Superior temporal gyrus (tissue), 1 donor: ENCODE measurements around the gene MOK.
A peak's percentile ranks its signal among the peaks of the same experiment; 100 is the strongest.
"Not testable (repeated sequence)": the region's sequence is repeated elsewhere in the genome, so short reads cannot be mapped to it uniquely, and the experiment has no call there.

Experiments
- DNase-seq: peaks from one replicate; pipeline ENCODE4 v3.0.0-alpha.2; 2016; ENCODE audit errors: extremely low spot score

The MOK gene

GRCh38 chr14:102321456-102322422, 16.8 kb upstream of the MOK start:
- DNase-seq: no peak

GRCh38 chr14:102320671-102321455, 15.9 kb upstream of the MOK start:
- DNase-seq: no peak

DNA sequence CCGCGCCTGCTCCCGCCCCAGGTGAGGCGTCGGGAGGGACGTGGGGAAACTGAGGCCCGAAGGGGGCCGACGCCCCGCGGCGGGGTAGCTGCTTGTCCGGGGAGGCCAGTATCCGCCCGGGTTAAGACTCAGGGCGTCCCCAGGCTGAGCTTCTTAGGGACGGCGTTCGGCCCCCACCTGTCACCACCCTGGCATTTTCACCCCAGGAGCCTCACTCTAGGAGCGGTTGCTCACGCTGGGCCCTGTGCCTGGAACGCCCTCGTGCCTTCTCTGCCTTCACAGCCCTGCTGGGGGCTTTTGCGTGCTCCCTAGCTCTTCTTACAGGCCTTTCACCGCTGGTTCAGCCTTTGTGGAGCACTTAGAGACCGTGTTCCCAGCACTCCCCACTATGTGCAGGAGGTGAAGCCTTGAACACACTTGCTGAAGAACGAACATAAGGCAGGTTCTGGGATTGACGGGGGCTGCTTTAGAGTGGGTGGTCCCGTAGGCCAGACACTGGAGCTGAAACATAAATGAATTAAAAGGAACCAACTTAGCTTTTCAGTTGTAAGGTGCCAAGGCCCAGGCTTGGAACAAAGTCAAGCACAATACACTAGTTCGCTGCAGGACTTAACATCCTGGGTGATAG, 15.2 kb upstream of the MOK start:
- DNase-seq: peak; percentile 50

- peak; percentile 89 for DNase-seq
These were observed 14.5 kb upstream of the MOK start, which contains the start of gene ZNF839 for GRCh38 chr14:102319351-102320032. ZNF839 (plus strand) TSS chr14:102319746; CDS start chr14:102319766, 20 bp downstream.

GRCh38 chr14:102318781-102319276, 13.9 kb upstream of the MOK start:
- DNase-seq: no peak

- DNase-seq: peak; percentile 74
These were observed 12.7 kb upstream of the MOK start for GRCh38 chr14:102317564-102318248.

DNA sequence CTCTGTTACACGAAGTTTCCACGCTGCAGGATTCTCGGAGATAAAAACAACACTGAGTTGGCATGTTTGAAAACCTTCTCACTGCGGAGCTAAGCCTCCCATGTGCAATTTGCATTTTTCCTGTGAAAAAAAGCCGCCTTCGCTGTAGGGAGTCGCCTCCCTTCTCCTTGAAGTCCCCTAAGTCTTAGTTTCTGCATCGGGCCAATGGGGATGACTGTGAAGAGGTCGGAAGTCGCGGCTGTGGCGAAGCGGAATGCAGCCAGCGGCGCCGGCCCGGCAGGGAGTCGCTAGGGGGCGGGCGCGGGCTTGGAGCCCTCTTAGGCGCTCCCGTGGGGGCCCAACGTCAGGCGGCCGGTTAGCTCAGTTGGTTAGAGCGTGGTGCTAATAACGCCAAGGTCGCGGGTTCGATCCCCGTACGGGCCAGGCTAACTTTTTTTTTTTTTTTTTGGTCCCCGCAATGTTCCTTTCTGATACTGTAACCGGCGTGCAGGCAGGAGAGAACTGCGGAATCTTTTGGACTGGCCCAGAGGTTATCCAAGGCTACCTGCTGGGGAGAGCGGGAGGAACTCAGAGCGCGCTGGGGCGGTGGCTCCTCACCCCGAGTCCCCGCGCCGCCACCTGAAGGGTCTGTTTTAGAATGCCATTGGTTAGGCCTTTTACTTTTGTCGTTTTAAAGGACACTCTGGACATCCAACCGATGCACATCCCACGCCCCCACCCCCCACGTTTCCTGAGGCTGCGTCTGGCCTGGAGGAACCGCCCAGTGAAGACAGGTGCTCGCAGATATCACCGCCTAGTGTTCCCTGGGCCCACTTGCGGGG, 12.0 kb upstream of the MOK start:
- DNase-seq: peak; percentile 96

- no peak for DNase-seq
These were observed 11.4 kb upstream of the MOK start for GRCh38 chr14:102316338-102316742.

- DNase-seq: no peak
These were observed 10.2 kb upstream of the MOK start for GRCh38 chr14:102315121-102315520.

DNA sequence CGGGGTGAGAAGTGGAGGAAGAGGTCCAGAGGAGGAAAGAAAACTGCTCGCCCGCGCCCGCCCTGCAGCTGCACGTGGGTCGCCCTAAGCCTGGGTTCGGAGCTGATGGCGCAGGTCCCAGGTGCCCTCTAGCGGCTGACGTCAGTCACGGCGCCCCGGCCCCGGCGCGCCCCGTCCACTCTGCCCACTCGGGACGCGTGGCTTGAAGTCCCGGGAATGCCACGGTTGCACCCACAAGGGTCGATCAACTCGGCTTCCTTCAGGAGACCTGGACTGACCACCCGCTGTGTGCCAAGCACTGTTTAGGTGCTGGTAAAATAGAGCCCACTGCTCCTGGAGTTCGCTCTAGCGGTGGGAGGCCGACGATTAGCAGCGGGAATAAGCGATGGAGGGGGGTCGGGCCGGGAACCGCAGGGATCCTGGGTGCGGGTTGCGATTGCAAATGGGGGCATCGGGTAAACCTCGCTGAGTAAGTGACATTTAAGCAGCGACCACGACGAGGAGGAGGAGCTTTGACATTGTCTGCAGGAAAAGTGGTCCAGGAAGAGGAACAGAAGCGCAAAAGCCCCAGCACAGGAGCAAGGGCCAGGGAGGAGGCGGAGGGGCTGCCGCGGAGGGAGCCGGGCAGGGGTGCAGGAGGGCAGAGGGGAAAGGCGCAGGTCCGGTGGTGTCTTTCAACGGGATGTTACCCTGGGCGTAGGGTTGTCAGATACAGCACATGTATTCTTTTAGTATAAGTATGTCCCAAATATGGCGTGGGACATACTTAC, 9.5 kb upstream of the MOK start:
- DNase-seq: peak; percentile 91

GRCh38 chr14:102303664-102304063, 1.3 kb downstream of the MOK start:
- DNase-seq: peak; percentile 8

GRCh38 chr14:102298303-102299070, 6.5 kb downstream of the MOK start:
- DNase-seq: not testable (repeated sequence)

- DNase-seq: no peak
These were observed 7.4 kb downstream of the MOK start for GRCh38 chr14:102297436-102298170.

GRCh38 chr14:102295270-102295669, 9.7 kb downstream of the MOK start:
- DNase-seq: peak; percentile 47

- DNase-seq: no peak
These were observed 11.2 kb downstream of the MOK start for GRCh38 chr14:102293781-102294180.

- DNase-seq: no peak
These were observed 12.5 kb downstream of the MOK start for GRCh38 chr14:102292441-102292840.

DNA sequence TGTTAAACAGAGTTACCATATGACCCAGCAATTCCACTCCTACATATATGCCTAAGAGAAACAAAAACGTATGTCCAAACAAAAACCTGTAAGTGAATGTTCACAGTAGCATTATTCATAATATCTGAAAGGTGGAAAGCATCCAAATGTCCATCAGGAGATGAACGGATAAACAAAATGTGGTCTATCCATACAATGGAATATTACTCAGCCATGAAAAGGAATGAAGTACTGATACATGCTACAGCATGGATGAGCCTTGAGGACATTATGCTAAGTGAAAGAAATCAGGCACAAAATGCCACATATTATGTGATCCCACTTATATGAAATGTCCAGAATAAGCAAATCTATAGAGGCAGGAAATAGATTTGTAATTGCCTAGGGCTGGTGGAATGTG, 16.8 kb downstream of the MOK start:
- no peak for DNase-seq

DNA sequence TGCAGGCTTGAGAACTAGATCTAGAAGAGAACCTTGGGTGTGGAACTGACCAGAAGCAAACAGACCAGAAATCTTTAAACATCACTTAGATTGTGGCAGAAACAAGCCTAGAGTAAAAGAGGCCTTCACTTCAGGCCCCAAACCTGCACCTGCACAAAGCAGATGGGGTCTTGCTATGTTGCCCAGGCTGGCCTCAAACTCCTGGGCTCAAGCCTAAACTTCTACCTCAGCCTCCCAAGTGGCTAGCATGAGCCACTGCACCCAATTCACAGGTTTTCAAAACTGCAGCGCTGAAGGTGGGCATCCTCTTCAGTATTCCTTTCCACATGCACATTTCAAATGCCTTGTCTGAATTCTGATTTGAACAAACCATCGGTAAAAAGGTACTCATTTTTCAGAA, 19.9 kb downstream of the MOK start:
- no peak for DNase-seq
